Left lung (tissue), 14 donors: ENCODE data around the gene PGA4. TPM values are rescaled to one million over a fixed set of nuclear protein-coding genes. Genes with fewer than 3 reads are reported as not detected.
"Not testable (repeated sequence)": the region's sequence is repeated elsewhere in the genome, so short reads cannot be mapped to it uniquely, and the experiment has no call there.

ENCODE experiments used
- ATAC-seq: fragments of 200-7000 bp; cut with Tn5 transposase; one replicate; pipeline ENCODE4 v1.9.1; 2020; ENCODE audit warnings: moderate library complexity
- DNase-seq, 4 donors: peaks; one replicate each; pipeline ENCODE4 v3.0.0-alpha.2; 2013 to 2020
- H3K27ac ChIP-seq, 2 donors: fragments of 200-600 bp; sonication (generic) in 1 of 2; one replicate each; pipeline versions ENCODE4 v1.5.0 to v1.8.0; 2020 to 2021
- H3K27me3 ChIP-seq, 2 donors: fragments of 200-600 bp; sonication (generic) in 1 of 2; one replicate each; pipeline versions ENCODE4 v1.5.0 to v1.8.0; 2020 to 2021
- H3K36me3 ChIP-seq, 2 donors: fragments of 200-600 bp; sonication (generic) in 1 of 2; one replicate each; pipeline versions ENCODE4 v1.5.0 to v1.8.0; 2020 to 2021
- H3K4me1 ChIP-seq, 2 donors: fragments of 200-600 bp; one replicate each; pipeline ENCODE4 v1.8.0; 2021
- H3K4me3 ChIP-seq, 2 donors: fragments of 200-600 bp; sonication (generic) in 1 of 2; one replicate each; pipeline versions ENCODE4 v1.5.0 to v1.8.0; 2020 to 2021; ENCODE audit warnings: mild to moderate bottlenecking in 1 of 2
- H3K9me3 ChIP-seq, 2 donors: fragments of 200-600 bp; sonication (generic) in 1 of 2; one replicate each; pipeline versions ENCODE4 v1.5.0 to v1.8.0; 2020 to 2021
- CTCF ChIP-seq, 2 donors: fragments of 200-600 bp; sonication (generic) in 1 of 2; IDR thresholded peaks; one replicate each; pipeline versions ENCODE4 v1.5.0 to v1.8.0; 2021; ENCODE audit warnings: antibody characterized with exemption in 2 of 2
- intact Hi-C, 2 donors: fragments of 100-400 bp; cut with DNase I; formaldehyde crosslinking; loops; one replicate each; pipeline versions ENCODE4 v1.11.2 to v1.14.2; 2022
- long read RNA-seq, 12 donors: library from polyadenylated mRNA in 2 of 12; unstranded in 2 of 12; transcript quantifications; one replicate each; pipeline ENCODE4 v2.0.0 and lab custom pipeline, GENCODE V29; 2019 to 2026
- polyA plus RNA-seq, 6 donors: library from polyadenylated mRNA; unstranded; fragments of 120-200 nt; gene quantifications; one replicate each; pipeline ENCODE4 v1.2.1, GENCODE V29; 2013; ENCODE audit not compliant: insufficient read length in 6 of 6
- total RNA-seq, 2 donors: library from RNA; stranded (reverse); fragmentation: NEBNext Ultra II Directional; extraction: Animal tissue kit (Norgen Biotek cat#: 25700); gene quantifications; one replicate each; pipeline ENCODE4 v1.2.1, GENCODE V29; 2021
- donor health status: DM: no; HTN: yes; CAD: no.
- donor health status: DM: no; HTN: no; CAD: no.

PGA4 gene
- 1 to 10 TPM in 1 of 2 donors, not detected in 1; 1.0 TPM for total RNA-seq
- polyA plus RNA-seq, result under 1 TPM in 4 of 6 donors, not detected in 2; 0.41 to 0.72 (median 0.64) TPM
- long read RNA-seq, donor 1, result 0 reads
- long read RNA-seq, donor 2, result 0 reads
- long read RNA-seq, donor 3, result 0 reads
- long read RNA-seq, donor 4, result 0 reads
- long read RNA-seq, donor 5, result 0 reads
- long read RNA-seq, donor 6, result 0 reads
- long read RNA-seq, donor 7, result 0 reads
- long read RNA-seq, donor 8, result 0 reads
- long read RNA-seq, donor 9, result 0 reads
- long read RNA-seq, donor 10, partial matches to known transcripts, result 1 of 2 reads
- long read RNA-seq, donor 10, other reads (novel, unspliced or antisense), result 0 of 2 reads
- long read RNA-seq, donor 11, partial matches to known transcripts, result 0 of 1 reads
- long read RNA-seq, donor 11, other reads (novel, unspliced or antisense), result 0 of 1 reads
- long read RNA-seq, donor 12, result 0 reads

- H3K4me1 ChIP-seq, H3K27me3 ChIP-seq, DNase-seq, intact Hi-C loops, H3K9me3 ChIP-seq, ATAC-seq, H3K27ac ChIP-seq, H3K36me3 ChIP-seq, H3K4me3 ChIP-seq: not testable (repeated sequence)
These were observed at the start of gene PGA4 for GRCh38 chr11:61222047-61222446. PGA4 (plus strand) TSS chr11:61222347; CDS start chr11:61222401, 54 bp downstream.

GRCh38 chr11:61172356-61172755 is 49.8 kb upstream of the PGA4 start:
- no peak for ATAC-seq
- DNase-seq, result no peak
- Histone ChIP-seq H3K4me3 (no peak overlapping the region), H3K27ac (peak overlapping the region in 1 of 2 donors; percentile 73), H3K4me1 (peaks cover 0 to 25% of the 10 kb centered on the region in 2 donors), H3K27me3 (peaks cover 0 to 8% of the 10 kb centered on the region in 2 donors), H3K9me3 (peaks cover 0 to 5% of the 10 kb centered on the region in 2 donors), H3K36me3 (no peaks in the 10 kb centered on the region)
- intact Hi-C loops, result no loop called here
- no peak for TF ChIP-seq CTCF (IDR thresholded peaks at IDR 0.05)

GRCh38 chr11:61172888-61173287 is 49.3 kb upstream of the PGA4 start:
- Histone ChIP-seq H3K4me1 (peaks cover 0 to 20% of the 10 kb centered on the region in 2 donors), H3K27ac (peak overlapping the region in 1 of 2 donors; percentile 73), H3K27me3 (peaks cover 0 to 8% of the 10 kb centered on the region in 2 donors), H3K9me3 (peaks cover 0 to 5% of the 10 kb centered on the region in 2 donors), H3K4me3 (no peak overlapping the region), H3K36me3 (no peaks in the 10 kb centered on the region)
- ATAC-seq (no peak), DNase-seq (no peak)
- TF ChIP-seq CTCF (IDR thresholded peaks at IDR 0.05), result no peak
- intact Hi-C loops, result no loop called here

- peaks cover 0 to 8% of the 10 kb centered on the region in 2 donors for H3K27me3 ChIP-seq
- intact Hi-C loops, result no loop called here
- peaks cover 0 to 16% of the 10 kb centered on the region in 2 donors for H3K4me1 ChIP-seq
- H3K4me3 ChIP-seq, result no peak overlapping the region
- no peaks in the 10 kb centered on the region for H3K36me3 ChIP-seq
- H3K9me3 ChIP-seq, result peaks cover 0 to 5% of the 10 kb centered on the region in 2 donors
- H3K27ac ChIP-seq, result no peak overlapping the region
- ATAC-seq (peak; percentile 15), DNase-seq (no peak)
- no peak for TF ChIP-seq CTCF (IDR thresholded peaks at IDR 0.05)
These were observed 48.7 kb upstream of the PGA4 start for GRCh38 chr11:61173456-61173855.

- no peak overlapping the region for H3K27ac ChIP-seq
- peaks cover 0 to 8% of the 10 kb centered on the region in 2 donors for H3K27me3 ChIP-seq
- no peaks in the 10 kb centered on the region for H3K36me3 ChIP-seq
- no peak for TF ChIP-seq CTCF (IDR thresholded peaks at IDR 0.05)
- H3K9me3 ChIP-seq, result peaks cover 0 to 5% of the 10 kb centered on the region in 2 donors
- H3K4me1 ChIP-seq, result peaks cover 0 to 16% of the 10 kb centered on the region in 2 donors
- DNase-seq, result no peak
- intact Hi-C loops, result no loop called here
- H3K4me3 ChIP-seq, result no peak overlapping the region
- no peak for ATAC-seq
These were observed 47.9 kb upstream of the PGA4 start for GRCh38 chr11:61174273-61174672.
